ENCODE data around the gene SNAI1. TPM values are rescaled to one million over a fixed set of nuclear protein-coding genes. Genes with fewer than 3 reads are reported as not detected.

SNAI1 gene
- total and polyA plus RNA-seq, 8 donors = 2.8 to 12.2 (median 8.5) TPM

DNA sequence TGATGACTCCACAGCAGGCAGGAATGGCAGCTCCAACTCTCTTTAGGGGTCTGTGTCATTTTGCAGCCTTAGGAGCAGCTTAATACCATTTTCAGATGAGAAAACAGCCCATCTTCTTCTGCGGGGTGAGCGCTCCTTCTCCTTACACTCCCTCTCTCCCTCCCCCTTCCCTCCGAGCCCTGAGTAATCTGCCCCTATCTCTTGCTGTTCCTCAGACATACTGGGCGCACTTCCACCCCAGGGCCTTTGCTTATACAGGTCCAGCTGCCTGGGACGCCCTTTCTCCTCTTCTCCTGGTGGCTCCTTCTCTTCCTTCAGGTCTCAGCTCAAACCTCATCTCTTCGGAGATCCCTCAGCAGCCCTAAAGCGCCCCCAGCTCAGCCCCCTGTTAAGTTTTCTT is 54.8 kb downstream of the SNAI1 start:
- intact Hi-C loops (cut with DNase I) = no loop called here
- TF ChIP-seq, protein P1, sequence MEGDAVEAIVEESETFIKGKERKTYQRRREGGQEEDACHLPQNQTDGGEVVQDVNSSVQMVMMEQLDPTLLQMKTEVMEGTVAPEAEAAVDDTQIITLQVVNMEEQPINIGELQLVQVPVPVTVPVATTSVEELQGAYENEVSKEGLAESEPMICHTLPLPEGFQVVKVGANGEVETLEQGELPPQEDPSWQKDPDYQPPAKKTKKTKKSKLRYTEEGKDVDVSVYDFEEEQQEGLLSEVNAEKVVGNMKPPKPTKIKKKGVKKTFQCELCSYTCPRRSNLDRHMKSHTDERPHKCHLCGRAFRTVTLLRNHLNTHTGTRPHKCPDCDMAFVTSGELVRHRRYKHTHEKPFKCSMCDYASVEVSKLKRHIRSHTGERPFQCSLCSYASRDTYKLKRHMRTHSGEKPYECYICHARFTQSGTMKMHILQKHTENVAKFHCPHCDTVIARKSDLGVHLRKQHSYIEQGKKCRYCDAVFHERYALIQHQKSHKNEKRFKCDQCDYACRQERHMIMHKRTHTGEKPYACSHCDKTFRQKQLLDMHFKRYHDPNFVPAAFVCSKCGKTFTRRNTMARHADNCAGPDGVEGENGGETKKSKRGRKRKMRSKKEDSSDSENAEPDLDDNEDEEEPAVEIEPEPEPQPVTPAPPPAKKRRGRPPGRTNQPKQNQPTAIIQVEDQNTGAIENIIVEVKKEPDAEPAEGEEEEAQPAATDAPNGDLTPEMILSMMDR (IDR thresholded peaks at IDR 0.05) = no peak
- H3K27me3 ChIP-seq = no peaks in the 10 kb centered on the region
- H3K36me3 ChIP-seq = no peaks in the 10 kb centered on the region
- no peak overlapping the region for H3K27ac ChIP-seq
- H3K9me3 ChIP-seq = no peaks in the 10 kb centered on the region
- DNase-seq = no peak
- no peak overlapping the region for H3K4me3 ChIP-seq
- peaks cover 5 to 30% of the 10 kb centered on the region in 2 donors for H3K4me1 ChIP-seq
- ATAC-seq = no peak

DNA sequence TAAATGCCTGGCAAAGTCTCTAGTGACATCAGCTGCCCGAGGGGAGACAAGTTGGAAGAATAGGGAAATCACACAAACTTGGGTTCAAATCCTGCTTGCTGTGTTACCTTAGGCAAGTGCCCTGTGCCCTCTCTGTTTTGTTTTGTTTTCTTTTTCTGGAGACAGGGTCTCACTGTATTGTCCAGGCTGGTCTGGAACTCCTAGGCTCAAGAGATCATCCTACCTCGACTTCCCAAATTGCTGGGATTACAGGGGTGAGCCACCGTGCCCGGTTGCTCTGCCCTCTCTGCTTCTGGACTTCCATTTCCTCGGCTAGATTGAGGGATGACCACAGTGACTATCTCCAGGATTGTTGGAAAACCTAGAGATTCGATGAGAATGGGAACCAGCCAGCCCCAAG is 55.4 kb downstream of the SNAI1 start:
- DNase-seq (no peak), ATAC-seq (no peak)
- no peaks in the 10 kb centered on the region for H3K9me3 ChIP-seq
- H3K27me3 ChIP-seq = no peaks in the 10 kb centered on the region
- no peak overlapping the region for H3K4me3 ChIP-seq
- no peaks in the 10 kb centered on the region for H3K36me3 ChIP-seq
- H3K4me1 ChIP-seq = peaks cover 5 to 27% of the 10 kb centered on the region in 2 donors
- intact Hi-C loops (cut with DNase I) = no loop called here
- TF ChIP-seq, protein P1 (IDR thresholded peaks at IDR 0.05) = no peak
- H3K27ac ChIP-seq = no peak overlapping the region

Other genes with a start within 250 kb of the SNAI1 start
- 10 to 100 TPM in 1 of 2 donors, 1 to 10 TPM in 1; 8.4 to 16.7 TPM for gene SLC9A8, start 170.2 kb upstream of the SNAI1 start, total RNA-seq
- 10 to 100 TPM in 1 of 6 donors, 1 to 10 TPM in 5; 7.5 to 10.4 (median 8.8) TPM for gene SLC9A8, start 170.2 kb upstream of the SNAI1 start, polyA plus RNA-seq (ENCODE audit: insufficient read length in 6 of 6)
- 1 to 10 TPM; 6.9 to 7.1 TPM for gene SPATA2, start 67.5 kb upstream of the SNAI1 start, total RNA-seq
- 10 to 100 TPM in 1 of 6 donors, 1 to 10 TPM in 5; 7.3 to 10.1 (median 8.3) TPM for gene SPATA2, start 67.5 kb upstream of the SNAI1 start, polyA plus RNA-seq (ENCODE audit: insufficient read length in 6 of 6)
- gene RNF114, start 46.6 kb upstream of the SNAI1 start, total RNA-seq = 10 to 100 TPM; 63.5 to 69.0 TPM
- 10 to 100 TPM; 60.8 to 70.9 (median 65.6) TPM for gene RNF114, start 46.6 kb upstream of the SNAI1 start, polyA plus RNA-seq (ENCODE audit: insufficient read length in 6 of 6)
- 10 to 100 TPM; 72.6 to 74.6 TPM for gene UBE2V1, start 130.2 kb downstream of the SNAI1 start, total RNA-seq
- gene UBE2V1, start 130.2 kb downstream of the SNAI1 start, polyA plus RNA-seq (ENCODE audit: insufficient read length in 6 of 6) = 100 to 1,000 TPM; 144 to 178 (median 156) TPM
- 10 to 100 TPM; 37.9 to 39.9 TPM for gene PEDS1, start 170.7 kb downstream of the SNAI1 start, total RNA-seq
- gene PEDS1, start 170.7 kb downstream of the SNAI1 start, polyA plus RNA-seq (ENCODE audit: insufficient read length in 6 of 6) = 10 to 100 TPM; 27.5 to 32.9 (median 31.2) TPM
- gene CEBPB, start 207.8 kb downstream of the SNAI1 start, total RNA-seq = 100 to 1,000 TPM; 133 to 266 TPM
- gene CEBPB, start 207.8 kb downstream of the SNAI1 start, polyA plus RNA-seq (ENCODE audit: insufficient read length in 6 of 6) = 10 to 100 TPM; 23.0 to 60.8 (median 35.3) TPM

All from left lung (tissue), 10 donors.